Fibroblast of upper back skin (primary cell): ENCODE results near the gene TAT.
"Not testable (repeated sequence)": the region's sequence is repeated elsewhere in the genome, so short reads cannot be mapped to it uniquely, and the experiment has no call there.

Experiments used
- DNase-seq: peaks from one replicate; pipeline ENCODE4 v3.0.0-alpha.2; 2013

The TAT gene

GRCh38 chr16:71584543-71585317, 7.8 kb upstream of the TAT start:
- DNase-seq = no peak

- DNase-seq = not testable (repeated sequence)
Observed at GRCh38 chr16:71582553-71582848, 5.6 kb upstream of the TAT start.

- DNase-seq = no peak
Observed at GRCh38 chr16:71574702-71575101, 2.2 kb downstream of the TAT start.

GRCh38 chr16:71573387-71574094, 3.4 kb downstream of the TAT start:
- DNase-seq = no peak

- DNase-seq = no peak
Observed at GRCh38 chr16:71572497-71573116, 4.3 kb downstream of the TAT start.

GRCh38 chr16:71570144-71570543, 6.7 kb downstream of the TAT start:
- DNase-seq = no peak

- no peak for DNase-seq
Observed at GRCh38 chr16:71569621-71570020, 7.3 kb downstream of the TAT start.

GRCh38 chr16:71568551-71568950, 8.3 kb downstream of the TAT start:
- peak; percentile 3 for DNase-seq

- DNase-seq = no peak
Observed at GRCh38 chr16:71567931-71568330, 9.0 kb downstream of the TAT start.

GRCh38 chr16:71565812-71566700, 10.8 kb downstream of the TAT start:
- no peak for DNase-seq

GRCh38 chr16:71564335-71564967, 12.4 kb downstream of the TAT start:
- DNase-seq = no peak

- DNase-seq = no peak
Observed at GRCh38 chr16:71562552-71562951, 14.3 kb downstream of the TAT start.

- DNase-seq = not testable (repeated sequence)
Observed at GRCh38 chr16:71561886-71562285, 15.0 kb downstream of the TAT start.

GRCh38 chr16:71559855-71560254, 17.0 kb downstream of the TAT start:
- no peak for DNase-seq

GRCh38 chr16:71557954-71558582, 18.8 kb downstream of the TAT start:
- no peak for DNase-seq

GRCh38 chr16:71557299-71557698, 19.6 kb downstream of the TAT start:
- no peak for DNase-seq

- DNase-seq = no peak
Observed at GRCh38 chr16:71555230-71555891, 21.5 kb downstream of the TAT start.

GRCh38 chr16:71552698-71553503, 24.0 kb downstream of the TAT start:
- no peak for DNase-seq

GRCh38 chr16:71547168-71547567, 29.7 kb downstream of the TAT start:
- no peak for DNase-seq

- DNase-seq = peak; percentile 20
Observed at GRCh38 chr16:71542377-71542776, 34.5 kb downstream of the TAT start.

GRCh38 chr16:71537643-71538042, 39.2 kb downstream of the TAT start:
- peak; percentile 24 for DNase-seq
